NOMO-1 treated with dmso at 0.1 percent for 144 hours (cell line): ENCODE measurements around the gene ONECUT3.
"Not testable (repeated sequence)": the region's sequence is repeated elsewhere in the genome, so short reads cannot be mapped to it uniquely, and the experiment has no call there.

Source experiments
- DNase-seq: peaks from one replicate; lab custom pipeline; 2025; ENCODE audit not compliant: unreplicated experiment; lab: John Stamatoyannopoulos, UW

ONECUT3 gene

GRCh38 chr19:1752757-1753728 lies at the start of gene ONECUT3:
ONECUT3 (plus strand) TSS chr19:1753506; CDS start chr19:1753663, 157 bp downstream.
- no peak for DNase-seq

DNA sequence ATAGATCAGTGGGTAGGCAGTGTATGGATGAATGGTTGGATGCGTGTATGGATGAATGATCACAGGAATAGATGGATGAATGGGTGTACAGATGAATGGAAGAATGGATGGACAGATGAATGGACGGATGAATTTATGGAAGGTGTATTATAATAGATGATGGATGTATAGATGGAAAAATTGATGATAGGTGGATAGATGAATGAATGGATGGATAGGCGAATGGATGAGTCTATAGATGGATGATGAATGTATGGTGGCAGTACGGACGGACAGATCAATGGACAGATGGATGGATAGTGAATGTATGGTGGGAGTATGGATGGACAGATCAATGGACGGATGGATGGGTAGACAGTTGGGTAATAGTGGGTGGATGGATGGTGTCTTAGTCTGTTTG lies 49.0 kb upstream of the ONECUT3 start:
- DNase-seq, result no peak

GRCh38 chr19:1705367-1705766 lies 47.9 kb upstream of the ONECUT3 start:
- DNase-seq, result no peak

GRCh38 chr19:1706646-1707045 lies 46.7 kb upstream of the ONECUT3 start:
- DNase-seq, result not testable (repeated sequence)

- no peak for DNase-seq
Measured at GRCh38 chr19:1707240-1707639, 46.1 kb upstream of the ONECUT3 start.

DNA sequence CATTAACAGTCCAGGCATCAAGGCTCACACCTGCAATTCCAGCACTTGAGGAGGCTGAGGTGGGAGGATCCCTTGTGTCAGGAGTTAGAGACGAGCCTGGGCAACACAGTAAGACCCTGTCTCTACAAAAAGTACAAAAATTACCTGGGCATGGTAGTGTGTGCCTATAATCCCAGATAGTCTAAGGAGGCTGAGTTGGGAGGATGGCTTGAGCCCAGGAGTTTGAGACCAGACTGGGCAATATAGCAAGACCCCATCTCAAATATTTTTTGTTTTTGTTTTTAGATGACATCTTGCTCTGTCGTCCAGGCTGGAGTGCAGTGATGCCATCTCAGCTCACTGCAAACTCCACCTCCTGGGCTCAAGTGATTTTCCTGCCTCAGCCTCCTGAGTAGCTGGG lies 40.1 kb upstream of the ONECUT3 start:
- DNase-seq, result no peak

DNA sequence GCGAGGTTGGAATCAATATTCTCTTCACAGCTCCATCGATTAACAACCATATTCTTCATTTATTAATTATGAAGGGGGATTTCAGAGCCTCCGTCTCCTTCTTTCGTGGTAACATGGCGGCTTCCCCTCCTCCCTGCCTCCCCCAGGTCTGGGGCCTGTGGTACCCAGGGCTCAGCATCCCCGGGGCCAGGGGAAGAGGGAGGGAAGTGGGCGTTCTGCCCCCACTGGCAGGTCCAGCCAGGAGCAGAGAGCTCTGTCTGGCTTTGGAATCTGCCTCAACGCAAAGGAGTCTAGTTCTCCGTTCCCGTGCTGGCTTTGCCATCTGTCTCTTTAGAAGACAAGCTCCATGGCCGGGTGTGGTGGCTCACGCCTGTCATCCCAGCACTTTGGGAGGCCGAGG lies 37.8 kb upstream of the ONECUT3 start:
- DNase-seq, result no peak

GRCh38 chr19:1717200-1717969 lies 35.9 kb upstream of the ONECUT3 start:
- no peak for DNase-seq

GRCh38 chr19:1717970-1718264 lies 35.4 kb upstream of the ONECUT3 start:
- no peak for DNase-seq

DNA sequence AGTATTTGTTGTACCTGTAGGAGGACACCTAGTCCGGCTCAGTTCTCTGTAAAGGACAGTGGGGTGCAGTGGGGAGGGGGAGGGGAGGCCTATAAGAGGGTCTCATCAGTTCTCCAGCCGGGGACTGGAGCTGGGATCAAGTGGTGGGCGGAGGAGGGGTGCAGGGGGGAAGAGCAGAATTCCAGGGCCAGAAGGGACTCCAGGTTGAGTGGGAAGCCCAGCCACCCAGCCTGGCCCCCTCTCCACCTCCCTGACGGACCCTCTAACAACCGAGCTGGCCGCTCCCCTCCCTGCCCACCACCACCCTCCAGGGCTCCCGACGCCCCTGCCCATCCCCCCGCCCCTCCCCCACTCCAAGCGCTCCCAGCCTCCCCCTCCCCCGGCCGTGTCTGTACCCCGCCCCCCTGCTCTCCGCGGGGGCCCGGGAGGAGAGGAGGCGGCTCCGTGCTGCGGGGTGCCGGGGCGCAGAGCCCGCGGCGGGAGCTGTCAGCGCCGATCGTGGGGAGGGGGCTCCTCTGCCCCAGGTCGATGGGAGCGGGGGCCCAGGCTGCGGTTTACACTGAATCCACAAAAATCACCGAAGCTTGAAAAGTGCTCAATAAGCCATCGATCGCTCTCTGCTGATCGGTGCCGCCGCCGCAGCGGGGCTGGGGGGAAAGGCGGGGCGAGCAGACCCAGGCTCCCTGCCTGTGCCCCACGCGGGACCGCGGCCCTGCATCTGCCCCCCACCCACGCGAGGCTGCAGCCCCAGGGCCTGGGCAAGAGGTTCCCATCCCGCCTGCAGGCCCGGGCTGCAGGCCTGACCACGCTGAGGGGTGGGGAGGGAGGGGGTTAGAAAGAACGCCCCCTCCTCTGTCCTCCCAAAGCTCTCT lies 34.6 kb upstream of the ONECUT3 start:
- DNase-seq, result no peak

DNA sequence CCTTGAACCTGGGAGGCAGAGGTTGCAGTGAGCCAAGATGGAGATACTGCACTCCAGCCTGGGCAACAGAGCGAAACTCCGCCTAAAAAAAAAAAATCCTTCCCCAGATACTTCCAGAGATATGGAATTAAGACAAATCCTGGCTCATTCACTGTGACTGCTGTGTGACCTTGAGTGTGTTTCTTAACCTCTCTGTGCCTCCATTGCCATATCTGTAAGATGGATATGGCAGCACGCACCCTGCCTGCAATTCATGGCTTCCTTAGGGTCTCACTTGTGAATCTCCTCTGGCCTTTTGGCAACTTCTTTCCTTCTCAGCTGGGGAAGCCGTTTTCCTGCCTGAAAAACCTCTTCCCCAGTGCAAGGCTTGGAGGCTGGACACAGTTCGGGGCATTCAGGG lies 33.8 kb upstream of the ONECUT3 start:
- no peak for DNase-seq

- DNase-seq, result no peak
Measured at GRCh38 chr19:1720237-1720636, 33.1 kb upstream of the ONECUT3 start.

- DNase-seq, result no peak
Measured at GRCh38 chr19:1725100-1726064, 27.9 kb upstream of the ONECUT3 start.

DNA sequence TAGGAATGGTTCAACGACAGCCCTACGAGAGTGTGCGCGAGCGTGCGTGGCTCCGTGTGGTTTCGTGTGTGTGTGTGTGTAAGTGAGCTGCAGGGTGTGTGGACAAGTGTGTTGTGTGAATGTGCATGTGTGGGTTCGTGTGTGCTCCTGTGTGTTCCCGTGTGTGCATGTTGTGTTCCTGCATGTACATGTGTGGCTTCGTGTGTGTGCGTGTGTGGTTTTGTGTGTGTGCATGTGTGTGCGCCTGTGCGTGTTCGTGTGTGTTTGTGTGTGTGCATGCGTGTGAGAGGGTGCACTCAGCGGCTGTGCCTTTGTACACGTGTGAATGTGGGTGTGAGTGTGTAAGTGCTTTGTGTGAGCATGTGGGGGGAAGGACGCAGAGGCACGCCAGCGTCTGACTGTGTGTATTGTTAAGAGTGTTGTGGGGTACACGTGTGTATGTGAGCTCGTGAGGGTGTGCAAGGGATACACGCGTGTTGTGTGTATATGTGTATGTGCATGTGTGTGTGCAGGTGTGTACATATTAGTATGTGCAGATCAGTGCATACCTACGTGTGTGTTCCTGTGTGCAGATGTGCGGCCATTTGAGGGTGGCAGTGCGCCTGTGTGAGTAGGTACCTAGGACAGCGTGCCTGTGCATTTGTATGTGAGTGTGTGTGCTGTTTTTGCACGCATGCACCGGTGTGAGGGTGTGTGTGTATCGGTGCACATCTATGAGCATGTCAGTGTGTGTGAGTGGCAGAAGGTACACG lies 24.3 kb upstream of the ONECUT3 start:
- no peak for DNase-seq

- DNase-seq, result no peak
Measured at GRCh38 chr19:1729568-1729925, 23.8 kb upstream of the ONECUT3 start.

DNA sequence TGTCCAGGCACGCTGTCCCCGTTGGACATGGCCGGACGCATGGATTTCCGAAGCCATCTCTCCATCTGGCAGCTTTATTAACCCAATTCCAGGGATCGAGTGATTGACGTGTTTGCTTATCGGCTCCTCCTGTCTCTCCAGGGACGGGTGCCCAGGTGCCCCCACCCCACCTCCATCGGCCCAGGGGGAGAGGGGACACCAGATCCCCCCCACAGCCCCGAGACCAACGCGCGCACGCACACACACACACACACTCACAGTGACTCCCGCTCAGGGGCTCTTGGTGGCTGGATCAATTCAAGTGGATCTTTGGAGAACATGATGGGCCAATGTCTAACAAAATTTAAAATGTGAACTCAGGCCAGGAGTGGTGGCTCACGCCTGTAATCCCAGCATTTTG lies 23.1 kb upstream of the ONECUT3 start:
- DNase-seq, result no peak

GRCh38 chr19:1734321-1734966 lies 18.9 kb upstream of the ONECUT3 start:
- no peak for DNase-seq

- DNase-seq, result no peak
Measured at GRCh38 chr19:1736280-1736679, 17.0 kb upstream of the ONECUT3 start.

DNA sequence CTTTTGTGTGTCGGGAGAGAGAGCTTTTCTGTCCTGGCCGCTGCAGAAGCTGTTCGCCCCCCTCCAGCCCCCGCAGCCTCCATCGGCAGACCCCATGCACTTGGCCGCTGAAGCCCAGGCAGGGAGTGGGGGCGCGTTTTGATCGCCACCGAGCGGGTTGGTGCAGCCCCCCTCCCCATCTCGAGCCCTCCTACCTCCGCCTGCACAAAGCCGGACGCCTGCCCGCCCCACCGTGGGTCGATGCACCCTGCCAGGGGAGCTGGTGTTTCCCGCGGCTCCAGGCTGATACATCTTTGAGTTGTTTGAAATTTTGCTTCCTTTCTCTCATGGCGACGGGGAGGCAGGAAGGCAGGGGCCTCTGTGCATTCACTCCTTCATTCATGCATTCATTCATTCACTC lies 16.4 kb upstream of the ONECUT3 start:
- no peak for DNase-seq
